ENCODE measurements around the gene ARHGAP42. TPM values are rescaled to one million over a fixed set of nuclear protein-coding genes. Genes with fewer than 3 reads are reported as not detected.

The ARHGAP42 gene
- total and polyA plus RNA-seq, 2 of the 4 experiments (the other 2 are of a cell fraction): 2.9 to 7.3 TPM

GRCh38 chr11:100956351-100956750 lies 269.3 kb downstream of the ARHGAP42 start:
- Histone ChIP-seq H2BK15ac (ENCODE audit: low read depth, low read length) (no peak overlapping the region), H3K14ac (replicated peaks; ENCODE audit: low read depth, low read length) (no peak overlapping the region), H3K36me3 (ENCODE audit: control insufficient read depth, insufficient read depth, low read length) (no peaks in the 10 kb centered on the region), H3K9ac (ENCODE audit: low read depth, low read length) (no peak overlapping the region), H3K18ac (ENCODE audit: low read depth, low read length) (no peak overlapping the region), H3K23ac (ENCODE audit: low read depth, low read length) (no peak overlapping the region), H2AK5ac (ENCODE audit: low read depth, low read length) (no peak overlapping the region), H4K5ac (ENCODE audit: low read depth, low read length) (no peak overlapping the region), H3K4ac (ENCODE audit: low read depth, low read length) (no peak overlapping the region), H4K20me1 (ENCODE audit: insufficient read depth, low read length) (no peaks in the 10 kb centered on the region), H2BK5ac (ENCODE audit: low read depth, low read length, poor library complexity, severe bottlenecking) (no peak overlapping the region), H2BK20ac (ENCODE audit: low read depth, low read length) (no peak overlapping the region), H3K27me3 (ENCODE audit: control insufficient read depth, insufficient read depth, low read length) (no peaks in the 10 kb centered on the region), H2AFZ (replicated peaks; ENCODE audit: low read length, poor library complexity) (no peak overlapping the region), H3K9me3 (ENCODE audit: control insufficient read depth, insufficient read depth, low read length) (no peaks in the 10 kb centered on the region), H4K8ac (ENCODE audit: low read depth in 2 of 2, low read length in 2 of 2) (no peak overlapping the region), H3K27ac (ENCODE audit: insufficient read depth, low read length) (no peak overlapping the region), H3K56ac (ENCODE audit: extremely low read depth, insufficient read depth, low read length) (no peak overlapping the region), H3K4me3 (ENCODE audit: insufficient read depth, low read depth, low read length) (no peak overlapping the region), H4K91ac (ENCODE audit: insufficient read depth, low read depth, low read length) (no peak overlapping the region), H3K4me2 (ENCODE audit: low read depth, low read length) (no peak overlapping the region), H3K4me1 (ENCODE audit: control insufficient read depth, insufficient read depth, low read length) (no peaks in the 10 kb centered on the region), H3K9me1 (ENCODE audit: insufficient read depth, low read length) (no peaks in the 10 kb centered on the region), H2BK120ac (ENCODE audit: low read depth, low read length) (no peak overlapping the region), H3K79me1 (ENCODE audit: low read depth in 1 of 2, low read length in 2 of 2) (no peaks in the 10 kb centered on the region), H2AK9ac (replicated peaks; ENCODE audit: low read depth, low read length, poor library complexity) (no peak overlapping the region)
- ChIA-PET CTCF (no interaction called here), POLR2A (ENCODE audit: unreplicated experiment) (no interaction called here)
- dilution Hi-C loops (cut with HindIII; ENCODE audit: low sequenced_read_pairs, unreplicated experiment): no loop called here
- in situ Hi-C loops (cut with MboI; ENCODE audit: low sequenced_read_pairs): no loop called here
- no peak for TF ChIP-seq MXI1 (IDR thresholded peaks at IDR 0.05; ENCODE audit: borderline replicate concordance, low read depth, low read length)
- TF ChIP-seq RAD21 (IDR thresholded peaks at IDR 0.05; ENCODE audit: low read length): no peak
- no peak for TF ChIP-seq RCOR1 (IDR thresholded peaks at IDR 0.05; ENCODE audit: insufficient replicate concordance, low read length)
- TF ChIP-seq RFX5 (IDR thresholded peaks at IDR 0.05; ENCODE audit: low read depth, low read length): no peak
- TF ChIP-seq CTCF (conservative IDR thresholded peaks at IDR 0.05; ENCODE audit: low read depth, low read length): no peak
- no peak for TF ChIP-seq MAZ (IDR thresholded peaks at IDR 0.05; ENCODE audit: borderline replicate concordance, low read depth, low read length)
- intact Hi-C loops (cut with micrococcal nuclease): no loop called here
- no TSS peak for BruUV-seq (replicated peaks)
- ATAC-seq (ENCODE audit: low read depth) (no peak), DNase-seq (no peak)

Measured in IMR-90 (cell line).